ENCODE measurements around the gene USP3.

DNA sequence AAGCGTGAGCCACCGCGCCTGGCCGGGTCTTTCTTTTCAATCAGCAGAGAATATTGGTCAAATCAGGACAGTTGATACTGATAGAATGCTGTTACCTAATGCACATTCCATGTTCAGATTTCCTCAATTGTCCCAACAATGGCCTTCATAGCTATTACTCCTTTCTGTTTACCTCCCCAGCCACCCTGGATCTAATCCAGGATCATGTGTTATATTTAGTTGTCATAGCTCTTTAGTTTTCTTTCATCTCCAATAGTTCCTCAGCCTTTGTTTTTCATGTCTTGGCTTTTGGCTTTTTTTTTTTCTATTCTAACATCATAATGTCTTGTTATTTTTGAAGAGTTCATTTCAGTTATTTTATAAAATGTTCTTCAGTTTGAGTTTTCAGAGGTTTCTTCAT, 14.6 kb downstream of the USP3 start:
- TF ChIP-seq, protein P1, sequence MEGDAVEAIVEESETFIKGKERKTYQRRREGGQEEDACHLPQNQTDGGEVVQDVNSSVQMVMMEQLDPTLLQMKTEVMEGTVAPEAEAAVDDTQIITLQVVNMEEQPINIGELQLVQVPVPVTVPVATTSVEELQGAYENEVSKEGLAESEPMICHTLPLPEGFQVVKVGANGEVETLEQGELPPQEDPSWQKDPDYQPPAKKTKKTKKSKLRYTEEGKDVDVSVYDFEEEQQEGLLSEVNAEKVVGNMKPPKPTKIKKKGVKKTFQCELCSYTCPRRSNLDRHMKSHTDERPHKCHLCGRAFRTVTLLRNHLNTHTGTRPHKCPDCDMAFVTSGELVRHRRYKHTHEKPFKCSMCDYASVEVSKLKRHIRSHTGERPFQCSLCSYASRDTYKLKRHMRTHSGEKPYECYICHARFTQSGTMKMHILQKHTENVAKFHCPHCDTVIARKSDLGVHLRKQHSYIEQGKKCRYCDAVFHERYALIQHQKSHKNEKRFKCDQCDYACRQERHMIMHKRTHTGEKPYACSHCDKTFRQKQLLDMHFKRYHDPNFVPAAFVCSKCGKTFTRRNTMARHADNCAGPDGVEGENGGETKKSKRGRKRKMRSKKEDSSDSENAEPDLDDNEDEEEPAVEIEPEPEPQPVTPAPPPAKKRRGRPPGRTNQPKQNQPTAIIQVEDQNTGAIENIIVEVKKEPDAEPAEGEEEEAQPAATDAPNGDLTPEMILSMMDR (IDR thresholded peaks at IDR 0.05) = no peak
- no peak for TF ChIP-seq POLR2A (IDR thresholded peaks at IDR 0.05)
- no peak for TF ChIP-seq POLR2AphosphoS5 (IDR thresholded peaks at IDR 0.05; ENCODE audit: insufficient read depth in 1 of 2, low read depth in 1 of 2)
